ENCODE measurements around the gene CADPS.

CADPS gene

GRCh38 chr3:62554264-62554799 is 320.9 kb downstream of the CADPS start:
- peak in 1 of 2 experiments; percentile 23 for DNase-seq (ENCODE audit: low read depth in 1 of 2, low spot score in 1 of 2)
- in situ Hi-C loops (cut with HindIII; ENCODE audit: low pct_unique_long_range_greater_than_20kb, low sequenced_read_pairs): no loop called here
- no peak for TF ChIP-seq JUND (IDR thresholded peaks at IDR 0.05; ENCODE audit: low read depth)

- no peak for TF ChIP-seq JUND (IDR thresholded peaks at IDR 0.05; ENCODE audit: low read depth)
- no peak for DNase-seq (ENCODE audit: low read depth in 1 of 2, low spot score in 1 of 2)
- in situ Hi-C loops (cut with HindIII; ENCODE audit: low pct_unique_long_range_greater_than_20kb, low sequenced_read_pairs): no loop called here
These were observed 321.4 kb downstream of the CADPS start for GRCh38 chr3:62553811-62554210.

GRCh38 chr3:62551556-62551955 is 323.7 kb downstream of the CADPS start:
- no peak for DNase-seq (ENCODE audit: low read depth in 1 of 2, low spot score in 1 of 2)

GRCh38 chr3:62550439-62550838 is 324.8 kb downstream of the CADPS start:
- in situ Hi-C loops (cut with HindIII; ENCODE audit: low pct_unique_long_range_greater_than_20kb, low sequenced_read_pairs): no loop called here
- TF ChIP-seq JUND (IDR thresholded peaks at IDR 0.05; ENCODE audit: low read depth): no peak
- DNase-seq (ENCODE audit: low read depth in 1 of 2, low spot score in 1 of 2): no peak

More at GRCh38 chr3:62551556-62551955, 323.7 kb downstream of the CADPS start:
- in situ Hi-C loops (cut with HindIII; ENCODE audit: low pct_unique_long_range_greater_than_20kb, low sequenced_read_pairs): no loop called here
- TF ChIP-seq JUND (IDR thresholded peaks at IDR 0.05; ENCODE audit: low read depth): no peak

- TF ChIP-seq JUND (IDR thresholded peaks at IDR 0.05; ENCODE audit: low read depth): no peak
- in situ Hi-C loops (cut with HindIII; ENCODE audit: low pct_unique_long_range_greater_than_20kb, low sequenced_read_pairs): no loop called here
- DNase-seq (ENCODE audit: low read depth in 1 of 2, low spot score in 1 of 2): no peak
These were observed 326.5 kb downstream of the CADPS start for GRCh38 chr3:62548528-62549205.

GRCh38 chr3:62546266-62546665 is 328.9 kb downstream of the CADPS start:
- no peak for DNase-seq (ENCODE audit: low read depth in 1 of 2, low spot score in 1 of 2)
- in situ Hi-C loops (cut with HindIII; ENCODE audit: low pct_unique_long_range_greater_than_20kb, low sequenced_read_pairs): no loop called here
- TF ChIP-seq JUND (IDR thresholded peaks at IDR 0.05; ENCODE audit: low read depth): no peak

- no peak for DNase-seq (ENCODE audit: low read depth in 1 of 2, low spot score in 1 of 2)
- no peak for TF ChIP-seq JUND (IDR thresholded peaks at IDR 0.05; ENCODE audit: low read depth)
- in situ Hi-C loops (cut with HindIII; ENCODE audit: low pct_unique_long_range_greater_than_20kb, low sequenced_read_pairs): no loop called here
These were observed 333.0 kb downstream of the CADPS start for GRCh38 chr3:62542185-62542584.

GRCh38 chr3:62539762-62540161 is 335.5 kb downstream of the CADPS start:
- in situ Hi-C loops (cut with HindIII; ENCODE audit: low pct_unique_long_range_greater_than_20kb, low sequenced_read_pairs): no loop called here
- DNase-seq (ENCODE audit: low read depth in 1 of 2, low spot score in 1 of 2): no peak
- TF ChIP-seq JUND (IDR thresholded peaks at IDR 0.05; ENCODE audit: low read depth): no peak

- no peak for DNase-seq (ENCODE audit: low read depth in 1 of 2, low spot score in 1 of 2)
- TF ChIP-seq JUND (IDR thresholded peaks at IDR 0.05; ENCODE audit: low read depth): no peak
- in situ Hi-C loops (cut with HindIII; ENCODE audit: low pct_unique_long_range_greater_than_20kb, low sequenced_read_pairs): no loop called here
These were observed 336.4 kb downstream of the CADPS start for GRCh38 chr3:62538691-62539356.

GRCh38 chr3:62534326-62534725 is 340.9 kb downstream of the CADPS start:
- in situ Hi-C loops (cut with HindIII; ENCODE audit: low pct_unique_long_range_greater_than_20kb, low sequenced_read_pairs): no loop called here
- no peak for TF ChIP-seq JUND (IDR thresholded peaks at IDR 0.05; ENCODE audit: low read depth)
- DNase-seq (ENCODE audit: low read depth in 1 of 2, low spot score in 1 of 2): no peak

GRCh38 chr3:62532796-62533195 is 342.4 kb downstream of the CADPS start:
- in situ Hi-C loops (cut with HindIII; ENCODE audit: low pct_unique_long_range_greater_than_20kb, low sequenced_read_pairs): no loop called here
- TF ChIP-seq JUND (IDR thresholded peaks at IDR 0.05; ENCODE audit: low read depth): no peak
- DNase-seq (ENCODE audit: low read depth in 1 of 2, low spot score in 1 of 2): no peak

GRCh38 chr3:62531981-62532380 is 343.2 kb downstream of the CADPS start:
- in situ Hi-C loops (cut with HindIII; ENCODE audit: low pct_unique_long_range_greater_than_20kb, low sequenced_read_pairs): no loop called here
- no peak for TF ChIP-seq JUND (IDR thresholded peaks at IDR 0.05; ENCODE audit: low read depth)
- DNase-seq (ENCODE audit: low read depth in 1 of 2, low spot score in 1 of 2): no peak

GRCh38 chr3:62531493-62531892 is 343.7 kb downstream of the CADPS start:
- in situ Hi-C loops (cut with HindIII; ENCODE audit: low pct_unique_long_range_greater_than_20kb, low sequenced_read_pairs): no loop called here
- no peak for TF ChIP-seq JUND (IDR thresholded peaks at IDR 0.05; ENCODE audit: low read depth)
- no peak for DNase-seq (ENCODE audit: low read depth in 1 of 2, low spot score in 1 of 2)
